ENCODE results near the gene PKP3. TPM values are rescaled to one million over a fixed set of nuclear protein-coding genes. Genes with fewer than 3 reads are reported as not detected.

PKP3 gene
- total RNA-seq, 1 donor from 2014 or later, result 0.52 TPM

DNA sequence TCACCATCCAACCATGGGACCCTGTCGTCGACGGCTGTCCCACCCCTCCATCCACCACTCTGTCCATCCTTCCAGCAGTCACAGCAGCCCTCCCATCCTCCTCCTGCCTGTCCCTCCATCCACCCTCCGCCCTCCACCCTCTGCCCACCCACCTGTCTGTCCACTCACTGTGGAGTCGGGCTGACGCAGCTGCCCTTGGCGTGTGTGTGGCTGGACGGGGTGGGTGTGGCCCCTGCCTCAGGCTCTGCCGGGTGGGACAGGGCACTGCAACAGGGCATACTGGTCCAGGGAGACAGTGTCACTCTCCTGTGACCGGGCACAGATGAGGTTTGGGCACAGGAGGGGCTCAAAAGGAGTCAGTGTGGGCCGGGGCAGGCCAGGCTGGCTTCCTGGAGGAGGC lies 1.9 kb downstream of the PKP3 start:
- no peak overlapping the region for H3K4me3 ChIP-seq
- intact Hi-C loops (cut with micrococcal nuclease), result no loop called here
- no peaks in the 10 kb centered on the region for H3K9me3 ChIP-seq (replicated peaks)
- H3K36me3 ChIP-seq, result no peaks in the 10 kb centered on the region
- DNase-seq, result no peak
- no peak for TF ChIP-seq CTCF (IDR thresholded peaks at IDR 0.05; ENCODE audit: borderline replicate concordance)
- peaks cover 47% of the 10 kb centered on the region for H3K27me3 ChIP-seq (ENCODE audit: low read depth)
- H3K4me1 ChIP-seq, result peaks cover 13% of the 10 kb centered on the region
- H3K27ac ChIP-seq (replicated peaks), result no peak overlapping the region

DNA sequence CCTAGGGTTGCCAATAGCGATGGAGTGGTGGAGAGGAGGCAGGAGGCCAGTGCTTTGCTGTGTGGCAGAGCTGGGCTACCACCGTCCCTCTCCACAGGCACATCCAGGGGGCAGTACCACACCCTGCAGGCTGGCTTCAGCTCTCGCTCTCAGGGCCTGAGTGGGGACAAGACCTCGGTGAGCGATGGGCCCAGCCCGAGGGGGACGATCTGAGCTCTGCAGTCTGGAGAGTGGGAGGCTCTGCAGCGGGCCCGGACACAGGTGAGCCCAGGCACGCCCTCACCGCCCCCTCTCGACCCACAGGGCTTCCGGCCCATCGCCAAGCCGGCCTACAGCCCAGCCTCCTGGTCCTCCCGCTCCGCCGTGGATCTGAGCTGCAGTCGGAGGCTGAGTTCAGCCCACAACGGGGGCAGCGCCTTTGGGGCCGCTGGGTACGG lies 2.5 kb downstream of the PKP3 start:
- no peak for DNase-seq
- no peaks in the 10 kb centered on the region for H3K9me3 ChIP-seq (replicated peaks)
- TF ChIP-seq CTCF (IDR thresholded peaks at IDR 0.05; ENCODE audit: borderline replicate concordance), result peak; percentile 25
- peak overlapping the region; percentile 35 for H3K27ac ChIP-seq (replicated peaks)
- intact Hi-C loops (cut with micrococcal nuclease), result no loop called here
- H3K4me3 ChIP-seq, result peak overlapping the region; percentile 59
- H3K36me3 ChIP-seq, result no peaks in the 10 kb centered on the region
- H3K4me1 ChIP-seq, result peaks cover 13% of the 10 kb centered on the region
- peaks cover 40% of the 10 kb centered on the region for H3K27me3 ChIP-seq (ENCODE audit: low read depth)

DNA sequence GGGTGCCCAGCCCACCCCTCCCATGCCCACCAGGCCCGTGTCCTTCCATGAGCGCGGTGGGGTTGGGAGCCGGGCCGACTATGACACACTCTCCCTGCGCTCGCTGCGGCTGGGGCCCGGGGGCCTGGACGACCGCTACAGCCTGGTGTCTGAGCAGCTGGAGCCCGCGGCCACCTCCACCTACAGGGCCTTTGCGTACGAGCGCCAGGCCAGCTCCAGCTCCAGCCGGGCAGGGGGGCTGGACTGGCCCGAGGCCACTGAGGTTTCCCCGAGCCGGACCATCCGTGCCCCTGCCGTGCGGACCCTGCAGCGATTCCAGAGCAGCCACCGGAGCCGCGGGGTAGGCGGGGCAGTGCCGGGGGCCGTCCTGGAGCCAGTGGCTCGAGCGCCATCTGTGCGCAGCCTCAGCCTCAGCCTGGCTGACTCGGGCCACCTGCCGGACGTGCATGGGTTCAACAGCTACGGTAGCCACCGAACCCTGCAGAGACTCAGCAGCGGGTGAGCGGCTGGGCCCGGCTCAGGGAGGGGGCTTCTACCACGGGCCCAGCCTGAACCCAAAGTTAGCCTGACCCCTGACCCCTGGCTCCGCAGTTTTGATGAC lies 3.0 kb downstream of the PKP3 start:
- intact Hi-C loops (cut with micrococcal nuclease), result no loop called here
- Histone ChIP-seq H3K27me3 (ENCODE audit: low read depth) (peaks cover 35% of the 10 kb centered on the region), H3K36me3 (no peaks in the 10 kb centered on the region), H3K4me3 (peak overlapping the region; percentile 59), H3K9me3 (replicated peaks) (no peaks in the 10 kb centered on the region), H3K4me1 (peaks cover 13% of the 10 kb centered on the region), H3K27ac (replicated peaks) (peak overlapping the region; percentile 35)
- peak; percentile 68 for TF ChIP-seq CTCF (IDR thresholded peaks at IDR 0.05; ENCODE audit: borderline replicate concordance)
- DNase-seq, result peak; percentile 71

DNA sequence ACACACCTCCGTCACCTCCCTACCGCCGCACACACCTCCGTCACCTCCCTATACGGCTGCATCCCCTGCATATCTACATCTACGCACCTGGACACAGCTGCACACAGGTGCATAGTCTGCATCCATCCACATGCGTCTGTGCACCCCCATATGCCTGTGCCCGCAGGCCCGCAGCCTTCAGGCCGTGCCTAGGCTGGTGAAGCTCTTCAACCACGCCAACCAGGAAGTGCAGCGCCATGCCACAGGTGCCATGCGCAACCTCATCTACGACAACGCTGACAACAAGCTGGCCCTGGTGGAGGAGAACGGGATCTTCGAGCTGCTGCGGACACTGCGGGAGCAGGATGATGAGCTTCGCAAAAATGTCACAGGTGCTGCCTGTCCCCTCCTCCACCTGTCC lies 4.8 kb downstream of the PKP3 start:
- no peak for TF ChIP-seq CTCF (IDR thresholded peaks at IDR 0.05; ENCODE audit: borderline replicate concordance)
- DNase-seq, result no peak

GRCh38 chr11:399731-400211 lies 5.8 kb downstream of the PKP3 start:
- H3K27ac ChIP-seq (replicated peaks), result no peak overlapping the region
- H3K4me3 ChIP-seq, result no peak overlapping the region
- no peak for DNase-seq
- H3K27me3 ChIP-seq (ENCODE audit: low read depth), result peaks cover 9% of the 10 kb centered on the region
- TF ChIP-seq CTCF (IDR thresholded peaks at IDR 0.05; ENCODE audit: borderline replicate concordance), result no peak
- H3K9me3 ChIP-seq (replicated peaks), result no peaks in the 10 kb centered on the region
- intact Hi-C loops (cut with micrococcal nuclease), result no loop called here
- H3K36me3 ChIP-seq, result no peaks in the 10 kb centered on the region
- H3K4me1 ChIP-seq, result peaks cover 13% of the 10 kb centered on the region

More for the DNA sequence above, 4.8 kb downstream of the PKP3 start:
- Histone ChIP-seq H3K27me3 (ENCODE audit: low read depth) (peaks cover 17% of the 10 kb centered on the region), H3K9me3 (replicated peaks) (no peaks in the 10 kb centered on the region), H3K27ac (replicated peaks) (no peak overlapping the region), H3K4me3 (no peak overlapping the region), H3K36me3 (no peaks in the 10 kb centered on the region), H3K4me1 (peaks cover 13% of the 10 kb centered on the region)
- intact Hi-C loops (cut with micrococcal nuclease), result no loop called here

All from left ventricle myocardium inferior (tissue), 1 donor.